ENCODE measurements around the gene KCNMA1. TPM values are rescaled to one million over a fixed set of nuclear protein-coding genes. Genes with fewer than 3 reads are reported as not detected.

Gene KCNMA1
- total RNA-seq, 1 donor from 2014 or later, result 15.3 TPM

DNA sequence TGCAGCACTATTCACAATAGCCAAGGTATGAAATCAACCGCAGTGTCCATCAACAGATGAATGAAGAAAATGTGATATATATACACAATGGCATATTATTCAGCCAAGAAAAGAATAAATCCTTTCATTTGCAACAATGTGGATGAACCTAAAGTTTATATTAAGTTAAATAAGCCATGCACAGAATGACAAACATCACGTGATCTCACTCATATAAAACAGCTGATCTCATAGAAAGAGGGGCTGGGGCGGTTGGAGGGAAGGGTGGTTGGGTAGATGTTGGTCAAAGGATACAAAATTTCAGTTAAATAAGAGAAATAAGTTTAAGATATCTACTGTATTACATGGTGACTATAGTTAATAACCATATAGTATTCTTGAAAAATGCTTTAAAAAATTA lies 502.1 kb downstream of the KCNMA1 start:
- DNase-seq (ENCODE audit: low read depth), result no peak

DNA sequence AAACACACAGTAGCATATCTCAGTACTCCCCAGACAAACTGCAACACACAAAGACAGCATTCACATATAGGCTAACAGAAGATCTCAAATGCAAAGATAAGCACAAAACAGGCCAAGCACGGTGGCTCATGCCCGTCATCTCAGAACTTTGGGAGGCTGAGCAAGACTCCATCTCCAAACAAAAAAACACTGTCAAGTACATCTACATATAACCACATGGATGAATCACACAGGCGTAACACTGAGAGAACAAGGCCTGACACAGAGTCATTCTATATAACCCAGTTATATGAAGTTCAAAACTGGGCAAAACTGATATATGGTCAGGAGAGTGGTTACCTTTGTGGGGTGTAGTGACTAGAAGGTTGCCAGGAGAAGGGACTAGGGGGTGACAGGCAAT lies 506.4 kb downstream of the KCNMA1 start:
- no peak for DNase-seq (ENCODE audit: low read depth)

DNA sequence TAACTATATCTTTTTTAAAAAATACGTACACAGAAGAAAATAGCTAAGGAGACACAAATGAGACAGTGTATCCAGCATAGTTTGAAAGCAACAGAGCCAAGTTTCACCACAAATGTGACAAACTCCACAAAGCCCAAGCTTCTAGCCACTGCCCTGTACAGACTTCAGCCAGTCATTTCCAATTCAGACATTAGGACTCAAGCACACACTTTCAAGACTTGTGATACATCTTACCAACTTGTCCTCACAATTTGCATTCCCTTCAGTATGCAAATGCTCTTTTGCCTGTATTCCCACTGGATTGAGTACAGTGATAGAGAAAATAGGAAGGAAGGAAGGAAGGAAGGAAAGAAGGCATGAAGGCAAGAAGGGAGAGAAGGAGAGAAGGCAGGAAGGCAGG lies 510.4 kb downstream of the KCNMA1 start:
- DNase-seq (ENCODE audit: low read depth), result peak; percentile 23

DNA sequence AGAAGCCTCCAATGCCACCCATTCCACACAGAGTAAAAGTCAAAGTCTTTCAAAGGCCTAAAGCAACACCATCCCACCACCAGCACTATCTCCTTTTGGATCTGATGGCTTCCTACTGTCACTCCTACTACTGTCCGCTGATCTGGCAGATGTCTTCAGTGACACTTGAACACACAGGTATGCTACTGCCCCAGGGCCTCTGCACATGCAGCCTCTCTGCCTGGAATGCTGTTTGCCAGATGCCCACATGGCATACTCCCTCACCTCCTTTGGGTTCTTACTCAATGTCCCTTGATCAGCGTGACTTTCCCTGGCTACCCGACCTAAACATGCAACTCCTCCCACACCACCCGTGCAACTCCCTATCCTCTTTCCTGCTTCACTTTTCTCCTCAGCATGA lies 512.4 kb downstream of the KCNMA1 start:
- DNase-seq (ENCODE audit: low read depth), result no peak

DNA sequence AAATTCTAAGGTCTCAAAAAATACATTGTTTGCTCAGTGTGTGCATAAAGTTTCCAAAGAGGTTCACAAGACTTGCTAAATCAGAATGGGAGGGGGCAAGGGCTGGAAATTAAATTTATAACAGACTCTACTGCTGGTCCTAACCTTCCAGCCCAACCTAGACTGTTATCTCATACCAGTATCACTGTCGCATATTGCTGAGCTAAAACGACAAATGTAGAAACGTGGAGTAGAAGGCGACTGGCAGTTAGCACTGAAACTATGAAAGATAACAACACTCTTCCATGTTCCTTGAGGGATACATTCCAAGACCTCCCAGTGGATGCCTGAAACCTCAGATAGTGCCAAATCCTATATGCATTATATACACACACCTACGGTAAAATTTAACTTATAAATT lies 514.3 kb downstream of the KCNMA1 start:
- DNase-seq (ENCODE audit: low read depth), result no peak

DNA sequence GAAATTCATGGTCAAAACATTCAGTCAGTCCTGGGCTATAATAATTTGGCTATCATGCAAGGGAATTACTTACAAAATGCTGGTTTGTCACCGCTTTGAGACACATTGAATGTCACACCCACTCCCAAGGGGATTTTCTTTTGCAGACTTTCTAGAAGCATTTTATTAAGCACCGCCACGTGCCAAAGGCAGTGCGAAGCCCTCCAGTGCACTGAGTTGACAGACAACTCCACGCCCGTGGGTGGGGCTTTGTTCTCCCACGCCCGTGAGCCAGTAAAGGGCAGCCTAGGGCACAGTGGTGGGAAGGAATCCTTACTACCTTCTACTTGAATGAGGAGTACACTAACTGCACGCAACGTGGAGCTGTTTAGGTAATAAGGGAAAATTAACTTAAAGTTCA lies 515.8 kb downstream of the KCNMA1 start:
- DNase-seq (ENCODE audit: low read depth), result no peak

DNA sequence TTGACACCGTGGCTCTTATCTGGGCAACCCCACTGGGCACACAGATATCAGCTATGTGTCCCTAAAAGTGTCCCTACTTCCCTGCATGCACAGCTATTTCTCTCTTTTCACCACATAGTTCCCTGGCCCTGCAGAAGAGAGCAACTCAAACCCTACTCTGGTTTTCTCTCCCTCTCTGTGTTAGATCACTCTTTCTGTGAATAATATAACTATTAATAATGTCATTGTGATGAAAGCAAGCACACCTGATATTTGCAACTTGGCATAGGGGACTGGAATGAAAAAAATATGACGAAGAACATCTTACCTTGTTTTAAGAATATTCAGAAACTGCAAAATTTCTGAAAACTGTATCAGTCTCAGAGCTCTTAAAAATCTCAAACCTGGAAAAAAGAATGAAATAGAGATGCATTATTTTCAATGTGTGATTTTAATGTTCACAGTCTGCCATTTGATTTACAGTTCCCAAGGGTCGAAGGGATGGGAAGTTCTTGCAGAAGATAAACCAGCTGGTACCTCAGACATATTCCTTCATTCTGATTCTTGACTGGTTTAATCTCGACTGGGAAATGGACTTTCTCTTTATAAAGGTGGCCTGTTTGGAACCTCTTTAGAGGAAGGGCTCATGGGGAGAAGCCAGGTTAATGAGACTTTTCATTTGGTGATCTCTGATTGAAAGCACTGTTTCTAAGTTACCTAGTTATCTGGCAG lies 516.8 kb downstream of the KCNMA1 start:
- no peak for DNase-seq (ENCODE audit: low read depth)

DNA sequence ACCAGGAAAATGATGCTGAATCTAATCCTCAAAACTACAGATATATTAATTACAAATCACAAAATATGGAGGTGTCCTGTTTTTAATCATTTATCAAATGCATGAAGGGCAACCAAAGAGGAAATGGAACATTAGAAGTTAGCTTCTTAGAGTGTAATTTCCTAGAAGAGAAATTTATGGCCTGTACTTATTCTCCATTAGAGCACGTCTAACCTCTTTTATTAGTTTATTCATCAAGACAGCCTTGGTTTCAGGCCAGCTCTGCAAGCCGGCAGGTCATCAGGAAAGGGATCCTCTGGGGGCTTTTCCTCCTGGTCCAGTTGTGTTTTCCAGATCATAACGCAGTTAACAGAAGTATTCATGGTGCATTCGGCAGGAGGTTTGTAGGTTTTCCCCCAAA lies 517.6 kb downstream of the KCNMA1 start:
- DNase-seq (ENCODE audit: low read depth), result no peak

DNA sequence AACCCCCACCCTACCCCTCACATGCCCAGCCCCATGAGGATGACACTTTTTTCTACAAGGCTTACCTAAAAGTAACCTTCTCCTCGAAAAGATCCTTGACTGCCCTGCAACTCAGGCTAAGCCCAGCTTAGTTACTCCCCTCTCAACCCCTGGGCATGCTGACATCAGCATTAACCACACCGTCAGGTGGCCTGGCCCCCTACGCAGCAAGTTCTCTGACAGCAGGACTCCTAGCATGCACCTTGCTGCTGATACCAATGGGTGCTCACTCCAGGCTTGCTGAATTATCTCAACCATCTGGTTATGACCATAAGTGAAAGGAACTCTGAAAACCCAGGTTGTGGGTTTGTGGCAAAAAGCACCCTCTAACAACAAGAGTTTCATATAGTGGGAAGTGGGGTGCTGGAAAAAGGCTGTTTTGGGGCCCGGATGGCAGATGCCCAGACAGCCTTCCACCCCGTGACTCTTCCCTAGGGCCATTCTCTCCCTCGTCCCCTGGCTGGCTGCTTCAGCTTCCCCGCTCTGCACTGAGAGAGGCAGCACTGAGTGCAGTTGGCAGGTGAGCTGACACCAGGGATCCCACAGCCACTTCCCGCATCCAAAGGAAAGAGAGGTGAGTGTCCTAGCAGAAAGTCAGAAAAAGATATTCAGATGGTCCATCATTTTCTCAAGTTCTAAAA lies 518.9 kb downstream of the KCNMA1 start:
- no peak for DNase-seq (ENCODE audit: low read depth)

DNA sequence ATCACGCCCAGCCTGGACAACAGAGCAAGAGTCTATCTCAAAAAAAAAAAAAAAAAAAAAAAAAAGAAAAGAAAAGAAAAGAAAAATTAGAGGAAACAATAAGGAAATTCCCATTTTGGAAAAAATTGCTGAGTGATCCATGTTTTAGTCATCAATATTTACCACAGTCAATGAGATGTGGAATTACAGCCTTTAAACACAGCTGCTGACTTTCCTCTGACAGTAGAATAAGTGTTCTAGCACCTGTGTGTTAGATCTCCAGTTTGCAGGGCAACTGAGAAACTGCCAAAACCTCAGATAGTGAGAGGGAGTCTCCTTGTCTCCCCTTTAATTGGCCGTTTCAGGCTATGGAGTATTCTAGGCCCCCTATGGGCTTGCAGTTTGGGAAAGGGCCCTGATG lies 520.1 kb downstream of the KCNMA1 start:
- peak; percentile 38 for DNase-seq (ENCODE audit: low read depth)

DNA sequence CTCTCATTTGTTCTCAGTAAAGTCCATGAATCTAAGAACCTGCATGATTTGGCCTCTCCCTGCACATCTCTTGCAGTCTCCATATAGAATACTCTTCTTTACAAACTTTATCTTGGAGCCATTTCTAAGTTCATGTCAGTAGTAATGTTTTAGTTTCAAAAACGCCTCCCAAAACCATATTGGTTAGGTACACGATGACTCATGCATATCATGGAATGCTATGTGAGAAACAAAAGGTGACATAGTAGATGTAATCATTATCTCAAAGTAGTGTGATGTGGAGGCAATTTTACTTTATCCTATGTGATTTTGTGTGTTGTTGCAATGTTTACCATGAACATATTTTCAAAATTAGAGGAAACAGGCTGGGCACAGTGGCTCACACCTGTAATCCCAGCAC lies 520.7 kb downstream of the KCNMA1 start:
- DNase-seq (ENCODE audit: low read depth), result no peak

DNA sequence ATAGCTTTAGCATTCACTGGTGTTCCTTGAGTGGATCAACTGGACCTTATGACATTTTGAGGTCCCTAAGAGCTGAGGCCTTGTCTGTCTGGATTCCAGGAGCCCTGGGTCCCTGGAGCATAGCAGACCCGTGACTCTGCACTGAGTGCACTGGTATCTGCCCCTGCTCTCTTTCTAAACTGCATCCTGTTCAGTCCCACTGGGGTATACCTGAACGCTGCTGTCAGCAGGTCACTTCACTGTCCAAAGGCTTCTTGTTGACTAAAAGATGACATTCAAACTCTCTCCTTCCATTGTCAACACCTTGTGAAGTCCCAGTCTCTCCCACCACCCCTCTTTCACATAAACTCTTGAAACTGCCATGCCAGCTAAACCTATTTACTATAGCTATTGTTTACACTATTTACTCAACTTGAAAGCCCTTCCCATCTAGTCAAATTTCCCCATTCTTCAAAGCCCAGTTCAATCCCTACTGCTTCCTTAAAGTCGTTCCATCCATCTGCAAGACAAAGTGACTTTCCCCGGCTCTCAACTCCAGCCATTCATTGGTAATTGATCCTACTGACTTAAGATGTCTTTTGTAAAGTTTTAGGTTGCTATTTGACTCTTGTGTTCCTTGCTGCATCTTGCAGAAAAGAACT lies 523.3 kb downstream of the KCNMA1 start:
- DNase-seq (ENCODE audit: low read depth), result no peak

DNA sequence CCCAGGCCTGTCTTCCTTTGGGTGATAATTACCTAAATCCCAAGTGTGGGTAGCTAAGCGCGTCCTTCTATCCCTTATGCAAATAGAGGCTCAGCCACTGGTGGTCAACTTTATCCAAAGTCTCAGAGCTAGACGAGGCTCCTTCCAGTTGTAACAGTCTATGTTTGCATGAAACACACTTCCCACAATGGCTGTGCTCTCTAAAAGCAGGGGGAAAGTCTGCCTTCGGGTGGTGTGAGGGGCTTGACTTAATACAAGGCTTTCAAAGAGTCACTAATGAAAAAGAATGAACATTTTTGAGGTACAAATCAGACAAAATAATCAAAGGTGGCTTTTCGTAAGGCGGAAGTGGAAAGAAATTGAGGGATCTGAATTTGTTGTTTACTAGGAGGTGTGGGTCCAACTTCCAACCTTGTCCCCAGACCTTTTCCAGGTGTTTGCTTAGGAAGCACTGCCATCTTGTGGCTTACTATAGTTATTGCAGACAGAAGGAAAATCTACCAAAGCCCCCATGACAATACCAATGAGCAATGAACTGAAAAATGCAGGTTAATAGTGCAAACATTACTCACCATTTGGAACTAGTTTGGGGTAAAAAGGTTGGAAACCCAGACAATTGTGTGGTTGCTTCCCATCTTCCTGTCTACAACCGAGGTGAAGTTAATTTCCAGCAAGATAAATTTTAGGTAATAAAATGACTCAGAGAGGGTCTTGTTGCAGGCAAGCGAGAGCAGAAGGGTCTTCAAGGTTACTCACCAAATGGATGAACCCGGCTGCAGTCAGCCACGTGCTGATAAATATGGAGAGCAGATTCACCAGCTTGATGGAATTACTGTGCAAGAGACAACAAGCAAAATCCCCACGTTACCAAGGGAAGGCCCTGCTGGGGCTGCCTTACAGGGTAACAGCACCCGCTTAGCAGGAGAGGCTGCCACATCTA lies 525.7 kb downstream of the KCNMA1 start:
- DNase-seq (ENCODE audit: low read depth), result peak; percentile 51

DNA sequence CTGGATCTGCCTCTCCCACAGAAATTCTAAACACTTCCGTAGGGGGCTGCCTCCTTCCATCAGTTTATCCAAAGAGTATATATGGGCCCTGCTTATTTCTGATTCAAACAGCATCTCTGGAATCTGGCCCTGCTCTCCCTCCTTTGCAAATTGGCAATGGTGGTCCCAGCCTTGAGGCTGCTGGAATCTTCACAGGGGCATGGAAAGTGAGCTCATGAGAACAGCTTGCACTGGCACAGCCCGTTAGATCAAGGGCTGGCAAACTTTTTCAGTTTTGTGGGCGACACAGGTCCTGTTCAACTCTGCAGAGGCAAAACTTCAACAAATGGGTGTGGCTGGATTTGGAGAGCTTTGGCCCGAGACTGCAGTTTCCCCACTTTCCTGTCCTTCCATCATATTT lies 526.9 kb downstream of the KCNMA1 start:
- DNase-seq (ENCODE audit: low read depth), result no peak

DNA sequence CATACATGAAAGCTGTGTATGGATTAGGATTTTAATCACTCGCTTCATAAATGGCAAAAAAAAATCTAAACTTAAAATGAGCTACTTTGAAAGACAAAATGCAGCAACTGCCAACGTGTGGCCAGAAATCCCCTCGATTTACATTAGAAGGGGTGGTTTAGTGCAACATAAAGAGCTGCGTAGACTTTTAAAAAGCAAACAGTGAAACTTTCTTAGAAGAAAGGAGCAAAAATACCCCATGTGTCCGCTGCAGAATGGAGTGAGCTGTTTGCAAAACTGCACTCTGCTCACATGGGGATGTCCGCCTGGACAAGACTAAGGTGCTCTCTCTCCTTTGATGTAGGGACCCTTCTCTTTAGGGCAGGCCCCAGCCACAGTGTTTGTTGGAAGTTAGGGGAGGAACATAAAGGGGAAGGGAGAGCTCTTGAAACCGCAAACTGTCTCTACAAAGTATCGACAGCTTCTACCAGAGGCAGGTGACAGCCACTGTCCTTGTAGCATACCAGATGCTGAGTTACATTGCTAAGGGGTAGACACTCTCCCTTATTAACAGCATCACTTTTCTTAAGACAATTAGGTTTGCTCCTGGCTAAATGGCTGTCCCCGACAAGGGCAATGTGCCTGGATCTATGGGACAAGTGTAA lies 528.1 kb downstream of the KCNMA1 start:
- no peak for DNase-seq (ENCODE audit: low read depth)

DNA sequence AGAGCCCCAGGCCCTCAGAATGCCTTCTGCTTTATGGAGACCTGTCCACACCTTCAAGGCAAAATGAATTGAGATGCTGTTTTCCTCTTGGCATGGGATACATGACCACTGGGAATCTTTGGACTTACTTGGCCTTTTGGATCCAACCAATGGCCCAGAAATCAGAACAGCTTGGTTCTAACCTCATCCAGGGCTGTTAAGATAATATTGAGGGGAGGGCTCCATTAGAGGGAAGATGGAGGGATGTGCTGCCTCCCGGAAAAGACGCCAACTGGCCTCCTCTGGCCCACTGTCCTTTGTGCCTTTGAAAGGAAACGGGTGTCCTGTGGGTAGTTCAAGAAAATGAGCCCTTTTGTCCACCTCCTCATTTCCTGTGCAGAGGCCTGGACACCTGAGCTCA lies 530.9 kb downstream of the KCNMA1 start:
- no peak for DNase-seq (ENCODE audit: low read depth)

DNA sequence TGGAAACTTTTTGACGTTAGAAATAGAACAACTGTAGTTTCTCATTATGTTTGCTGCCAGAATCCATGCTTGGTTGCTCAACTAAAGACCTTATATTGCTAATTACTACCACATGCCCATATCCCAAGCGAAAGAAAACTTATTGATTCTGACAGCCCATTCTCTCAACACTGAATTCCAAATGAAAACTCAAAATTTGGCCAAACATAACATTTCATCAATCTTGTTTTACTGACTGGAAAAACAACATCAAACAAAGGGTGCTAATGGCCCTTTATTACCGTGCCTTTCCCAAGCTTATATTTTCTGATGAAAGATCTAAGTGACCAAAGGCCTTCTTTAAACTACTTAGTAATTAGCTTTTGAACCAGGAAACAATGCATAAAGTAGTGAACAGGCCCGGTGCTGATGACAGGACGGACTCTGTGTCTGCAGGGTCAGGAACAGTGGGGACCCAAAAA lies 531.8 kb downstream of the KCNMA1 start:
- no peak for DNase-seq (ENCODE audit: low read depth)

DNA sequence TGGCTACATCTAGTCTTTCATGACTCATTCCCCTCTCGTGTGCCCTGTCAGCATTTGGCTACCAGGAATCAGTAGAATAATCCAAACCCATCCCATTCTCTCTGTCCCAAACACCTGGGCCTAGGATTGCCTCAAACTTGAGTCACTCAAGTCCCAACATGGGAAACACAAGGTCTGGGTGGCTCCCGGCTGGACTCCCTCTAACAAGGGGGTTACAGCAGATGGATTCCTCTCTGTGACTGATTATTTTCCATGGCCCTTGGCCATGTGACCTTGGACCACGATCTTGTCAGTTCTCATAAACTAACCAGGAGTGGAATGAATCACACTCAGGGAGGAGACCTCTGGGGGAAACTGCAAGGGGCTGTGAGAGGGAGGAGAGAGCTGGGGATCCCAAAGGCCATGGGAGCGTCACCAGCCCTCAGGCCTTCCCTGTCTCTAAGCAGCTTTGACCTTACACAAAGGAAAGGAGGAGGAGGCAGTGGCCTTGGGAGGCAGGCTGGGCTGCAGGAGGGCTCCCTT lies 533.1 kb downstream of the KCNMA1 start:
- peak; percentile 20 for DNase-seq (ENCODE audit: low read depth)

DNA sequence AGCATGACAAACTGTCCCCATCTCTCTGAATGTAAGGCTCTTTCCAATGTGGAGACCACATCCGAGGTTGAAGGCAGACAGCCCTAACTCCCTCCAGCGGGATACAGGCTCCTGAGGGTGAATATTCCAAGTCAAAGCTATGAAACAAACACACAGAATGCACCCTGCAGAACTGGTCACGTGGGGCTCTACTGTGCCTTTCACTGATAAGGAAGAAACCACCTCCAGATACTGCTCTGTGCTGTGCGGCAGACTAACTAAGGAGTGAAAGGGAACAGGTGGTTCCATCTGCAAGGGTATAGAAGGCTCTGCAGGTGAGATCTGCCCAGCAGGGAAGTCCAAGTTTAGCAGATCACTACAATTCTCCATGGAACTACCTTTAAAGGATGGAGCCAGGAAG lies 534.4 kb downstream of the KCNMA1 start:
- no peak for DNase-seq (ENCODE audit: low read depth)

DNA sequence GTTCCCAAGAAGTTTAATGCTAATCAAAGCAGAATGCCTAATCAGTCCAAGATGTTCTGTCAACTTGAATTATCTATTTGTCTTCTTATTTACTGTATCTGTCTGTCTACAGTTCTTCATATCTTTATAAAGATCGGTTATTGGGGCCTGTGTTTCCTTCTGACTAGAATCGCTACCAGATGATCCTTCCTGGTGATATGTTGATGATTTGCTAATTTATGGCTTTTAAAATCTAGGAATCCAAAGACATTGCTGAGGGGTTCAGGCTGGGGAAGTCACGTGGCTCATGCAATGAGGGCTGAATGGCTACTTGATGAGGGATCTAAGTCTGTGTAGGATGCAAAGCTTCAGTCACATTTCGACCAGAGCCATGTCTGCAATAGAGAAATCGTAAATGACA lies 536.3 kb downstream of the KCNMA1 start:
- no peak for DNase-seq (ENCODE audit: low read depth)

DNA sequence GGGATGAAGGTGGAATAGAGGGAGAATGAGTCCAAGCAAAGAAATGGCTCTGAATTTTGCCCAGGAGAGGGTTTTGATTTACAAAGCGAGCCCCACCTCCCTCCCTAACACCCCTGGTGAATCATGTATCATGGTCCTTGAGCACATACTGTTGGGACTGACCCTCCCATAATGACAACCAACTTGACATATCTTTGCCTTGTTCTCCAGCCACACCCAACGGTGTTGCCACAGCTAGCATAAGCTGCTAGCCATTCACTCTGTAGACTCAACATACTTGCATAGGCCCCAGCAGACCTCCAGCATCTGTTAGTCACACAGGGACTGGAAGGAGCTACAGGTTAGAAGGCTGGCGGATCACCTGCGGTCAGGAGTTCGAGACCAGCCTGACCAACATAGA lies 538.5 kb downstream of the KCNMA1 start:
- DNase-seq (ENCODE audit: low read depth), result no peak
